A549 (cell line): Measurements from ENCODE around the gene TSR3.

ENCODE experiments used
- BHLHE40 ChIP-seq: IDR thresholded peaks from 2 replicates; pipeline ENCODE4 v1.6.1; 2012; ENCODE audit warnings: low read depth, low read length, inconsistent platforms
- CEBPB ChIP-seq, 2 experiments: fragments of >200 bp in 1 of 2; sonication (Bioruptor Twin) in 1 of 2; formaldehyde crosslinking in 1 of 2; IDR thresholded peaks; 2 replicates each; pipeline ENCODE4 v1.6.1; 2012 to 2016
- FOSL2 ChIP-seq, 2 experiments: fragments of 450-650 bp in 1 of 2; fragments of >200 bp in 1 of 2; sonication (Bioruptor Twin) in 1 of 2; formaldehyde crosslinking; IDR thresholded peaks; 2 replicates each; pipeline versions ENCODE4 v1.5.0 to v1.6.1; 2016 to 2020; ENCODE audit warnings: mild to moderate bottlenecking in 1 of 2, moderate library complexity in 1 of 2
- GATA3 ChIP-seq: IDR thresholded peaks from 2 replicates; pipeline ENCODE4 v1.6.1; 2012; ENCODE audit warnings: borderline replicate concordance
- JUNB ChIP-seq: fragments of >200 bp; sonication (Bioruptor Twin); formaldehyde crosslinking; IDR thresholded peaks from 2 replicates; pipeline ENCODE4 v1.6.1; 2016
- MYC ChIP-seq: IDR thresholded peaks from 2 replicates; pipeline ENCODE4 v1.6.1; 2012; ENCODE audit warnings: mild to moderate bottlenecking, inconsistent platforms, low read length, improper control_type of control experiment, borderline replicate concordance
- POLR2A ChIP-seq: IDR thresholded peaks from 2 replicates; pipeline ENCODE4 v1.6.1; 2012; ENCODE audit warnings: mild to moderate bottlenecking, low read length
- SREBF2 ChIP-seq: fragments of 450-650 bp; IDR thresholded peaks from 2 replicates; pipeline ENCODE4 v1.6.1; 2014; ENCODE audit warnings: mild to moderate bottlenecking, moderate library complexity
- TF ChIP-seq, protein P1 (sequence below): fragments of 150-350 bp; IDR thresholded peaks from 2 replicates; pipeline ENCODE4 v1.6.1; 2014; ENCODE audit warnings: low read depth, mild to moderate bottlenecking, low read length
- TF ChIP-seq, protein P2 (sequence below): fragments of >200 bp; sonication (Bioruptor Twin); formaldehyde crosslinking; IDR thresholded peaks from 3 replicates; pipeline ENCODE4 v1.5.1; 2016
- TF ChIP-seq, protein P3 (sequence below): fragments of 450-650 bp; IDR thresholded peaks from 2 replicates; pipeline ENCODE4 v1.6.1; 2014; ENCODE audit warnings: antibody characterized with exemption
- TF ChIP-seq, protein P4 (sequence below): fragments of >200 bp; sonication (Bioruptor Twin); formaldehyde crosslinking; IDR thresholded peaks from 2 replicates; pipeline ENCODE4 v1.6.1; 2016
- TF ChIP-seq, protein P5 (sequence below): fragments of 250-450 bp; sonication (Bioruptor Pico); IDR thresholded peaks from 2 replicates; pipeline ENCODE4 v1.5.0; 2021; ENCODE audit warnings: mild to moderate bottlenecking, moderate library complexity, borderline replicate concordance

DNA sequence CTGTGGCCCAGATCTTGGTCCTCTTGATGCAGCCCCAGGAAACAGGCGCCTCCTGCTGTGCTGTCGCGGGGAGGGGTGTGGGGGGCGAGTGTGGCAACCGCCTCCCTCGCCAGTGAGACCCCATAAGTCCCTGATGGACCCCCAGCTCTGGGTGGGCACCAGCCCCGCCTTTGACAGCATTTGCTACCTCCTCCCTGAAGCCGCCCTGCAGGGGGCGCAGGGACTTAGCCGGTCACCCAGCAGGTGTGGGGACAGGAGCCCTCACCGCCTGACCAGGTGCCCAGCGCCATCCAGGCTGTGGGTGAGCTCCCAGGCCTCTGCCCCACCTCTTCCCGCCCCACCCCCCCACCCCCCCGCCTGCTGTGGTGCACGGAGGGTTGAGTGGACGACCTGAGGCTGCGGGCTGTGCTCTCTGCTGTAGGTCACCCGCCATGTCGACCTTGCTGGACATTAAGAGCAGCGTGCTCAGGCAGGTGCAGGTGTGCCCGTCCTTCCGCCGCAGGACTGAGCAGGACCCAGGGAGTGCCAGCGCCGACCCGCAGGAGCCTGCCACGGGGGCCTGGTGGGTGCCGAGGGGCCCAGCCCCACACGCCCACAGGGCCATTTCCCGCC lies 13.5 kb downstream of the TSR3 start:
- TF ChIP-seq, protein P1, sequence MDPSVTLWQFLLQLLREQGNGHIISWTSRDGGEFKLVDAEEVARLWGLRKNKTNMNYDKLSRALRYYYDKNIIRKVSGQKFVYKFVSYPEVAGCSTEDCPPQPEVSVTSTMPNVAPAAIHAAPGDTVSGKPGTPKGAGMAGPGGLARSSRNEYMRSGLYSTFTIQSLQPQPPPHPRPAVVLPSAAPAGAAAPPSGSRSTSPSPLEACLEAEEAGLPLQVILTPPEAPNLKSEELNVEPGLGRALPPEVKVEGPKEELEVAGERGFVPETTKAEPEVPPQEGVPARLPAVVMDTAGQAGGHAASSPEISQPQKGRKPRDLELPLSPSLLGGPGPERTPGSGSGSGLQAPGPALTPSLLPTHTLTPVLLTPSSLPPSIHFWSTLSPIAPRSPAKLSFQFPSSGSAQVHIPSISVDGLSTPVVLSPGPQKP = no peak
- TF ChIP-seq GATA3 (no peak), BHLHE40 (no peak), MYC (no peak), CEBPB (IDR thresholded peaks at IDR 0.05) (no peak), FOSL2 (IDR thresholded peaks at IDR 0.05) (no peak), FOSL2 (CRISPR knock-in tag; IDR thresholded peaks at IDR 0.05) (no peak), SREBF2 (no peak), JUNB (no peak), POLR2A (no peak)
- TF ChIP-seq, protein P2, sequence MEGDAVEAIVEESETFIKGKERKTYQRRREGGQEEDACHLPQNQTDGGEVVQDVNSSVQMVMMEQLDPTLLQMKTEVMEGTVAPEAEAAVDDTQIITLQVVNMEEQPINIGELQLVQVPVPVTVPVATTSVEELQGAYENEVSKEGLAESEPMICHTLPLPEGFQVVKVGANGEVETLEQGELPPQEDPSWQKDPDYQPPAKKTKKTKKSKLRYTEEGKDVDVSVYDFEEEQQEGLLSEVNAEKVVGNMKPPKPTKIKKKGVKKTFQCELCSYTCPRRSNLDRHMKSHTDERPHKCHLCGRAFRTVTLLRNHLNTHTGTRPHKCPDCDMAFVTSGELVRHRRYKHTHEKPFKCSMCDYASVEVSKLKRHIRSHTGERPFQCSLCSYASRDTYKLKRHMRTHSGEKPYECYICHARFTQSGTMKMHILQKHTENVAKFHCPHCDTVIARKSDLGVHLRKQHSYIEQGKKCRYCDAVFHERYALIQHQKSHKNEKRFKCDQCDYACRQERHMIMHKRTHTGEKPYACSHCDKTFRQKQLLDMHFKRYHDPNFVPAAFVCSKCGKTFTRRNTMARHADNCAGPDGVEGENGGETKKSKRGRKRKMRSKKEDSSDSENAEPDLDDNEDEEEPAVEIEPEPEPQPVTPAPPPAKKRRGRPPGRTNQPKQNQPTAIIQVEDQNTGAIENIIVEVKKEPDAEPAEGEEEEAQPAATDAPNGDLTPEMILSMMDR = peak; percentile 64
- TF ChIP-seq, protein P3, sequence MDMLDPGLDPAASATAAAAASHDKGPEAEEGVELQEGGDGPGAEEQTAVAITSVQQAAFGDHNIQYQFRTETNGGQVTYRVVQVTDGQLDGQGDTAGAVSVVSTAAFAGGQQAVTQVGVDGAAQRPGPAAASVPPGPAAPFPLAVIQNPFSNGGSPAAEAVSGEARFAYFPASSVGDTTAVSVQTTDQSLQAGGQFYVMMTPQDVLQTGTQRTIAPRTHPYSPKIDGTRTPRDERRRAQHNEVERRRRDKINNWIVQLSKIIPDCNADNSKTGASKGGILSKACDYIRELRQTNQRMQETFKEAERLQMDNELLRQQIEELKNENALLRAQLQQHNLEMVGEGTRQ = no peak
- TF ChIP-seq, protein P4, sequence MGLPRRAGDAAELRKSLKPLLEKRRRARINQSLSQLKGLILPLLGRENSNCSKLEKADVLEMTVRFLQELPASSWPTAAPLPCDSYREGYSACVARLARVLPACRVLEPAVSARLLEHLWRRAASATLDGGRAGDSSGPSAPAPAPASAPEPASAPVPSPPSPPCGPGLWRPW = no peak
- TF ChIP-seq, protein P5, sequence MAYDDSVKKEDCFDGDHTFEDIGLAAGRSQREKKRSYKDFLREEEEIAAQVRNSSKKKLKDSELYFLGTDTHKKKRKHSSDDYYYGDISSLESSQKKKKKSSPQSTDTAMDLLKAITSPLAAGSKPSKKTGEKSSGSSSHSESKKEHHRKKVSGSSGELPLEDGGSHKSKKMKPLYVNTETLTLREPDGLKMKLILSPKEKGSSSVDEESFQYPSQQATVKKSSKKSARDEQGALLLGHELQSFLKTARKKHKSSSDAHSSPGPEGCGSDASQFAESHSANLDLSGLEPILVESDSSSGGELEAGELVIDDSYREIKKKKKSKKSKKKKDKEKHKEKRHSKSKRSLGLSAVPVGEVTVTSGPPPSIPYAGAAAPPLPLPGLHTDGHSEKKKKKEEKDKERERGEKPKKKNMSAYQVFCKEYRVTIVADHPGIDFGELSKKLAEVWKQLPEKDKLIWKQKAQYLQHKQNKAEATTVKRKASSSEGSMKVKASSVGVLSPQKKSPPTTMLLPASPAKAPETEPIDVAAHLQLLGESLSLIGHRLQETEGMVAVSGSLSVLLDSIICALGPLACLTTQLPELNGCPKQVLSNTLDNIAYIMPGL = no peak
